ENCODE results near the gene SHC3.

- no peak for TF ChIP-seq EP300 (IDR thresholded peaks at IDR 0.05)
- TF ChIP-seq CTCF (IDR thresholded peaks at IDR 0.05) = no peak
- no peak for TF ChIP-seq POLR2A (IDR thresholded peaks at IDR 0.05)
Measured at GRCh38 chr9:89225991-89226471, 47.4 kb upstream of the SHC3 start.

All from stomach (tissue), 4 donors.